ENCODE measurements around the gene KLF7.

KLF7 gene

GRCh38 chr2:207088839-207089238, 76.9 kb downstream of the KLF7 start:
- DNase-seq: no peak

DNA sequence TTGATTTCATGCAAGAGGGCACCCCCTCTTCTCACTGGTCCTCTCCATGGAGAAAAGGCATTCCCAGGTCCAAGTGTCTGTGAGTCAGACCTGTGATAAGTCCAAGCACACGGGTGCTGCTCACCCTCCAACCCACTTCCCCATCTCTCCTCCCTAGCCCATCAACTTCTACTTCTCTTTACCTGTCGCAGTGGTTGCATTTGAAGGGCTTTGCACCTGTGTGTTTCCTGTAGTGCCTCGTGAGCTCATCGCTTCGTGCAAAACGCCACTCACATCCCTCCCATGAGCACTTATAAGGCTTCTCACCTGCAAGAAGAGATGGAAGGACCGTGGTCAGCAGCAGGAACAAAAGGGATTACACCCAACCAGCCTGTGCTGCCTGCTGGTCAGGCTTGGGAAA, 77.5 kb downstream of the KLF7 start:
- DNase-seq: no peak

- no peak for DNase-seq
Observed at GRCh38 chr2:207087046-207087902, 78.5 kb downstream of the KLF7 start.

DNA sequence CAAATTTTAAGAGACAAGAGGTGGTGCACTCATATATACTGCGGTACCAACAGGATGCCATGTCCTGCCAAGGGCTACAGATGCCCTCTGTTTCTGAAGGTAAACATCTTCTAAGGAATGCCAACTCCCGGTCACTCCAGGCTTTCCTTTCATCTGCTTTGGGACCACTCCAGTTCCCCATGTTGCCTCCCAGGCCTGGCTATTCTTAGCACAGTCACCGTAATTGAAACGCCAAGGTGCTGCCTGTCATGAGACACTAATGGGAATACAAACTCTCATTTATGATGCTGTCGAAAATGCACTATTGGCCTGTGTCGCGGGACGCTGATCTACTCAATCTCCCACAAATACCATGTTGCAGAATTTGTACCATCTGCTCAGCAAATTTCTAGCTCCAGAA, 79.6 kb downstream of the KLF7 start:
- DNase-seq: no peak

DNA sequence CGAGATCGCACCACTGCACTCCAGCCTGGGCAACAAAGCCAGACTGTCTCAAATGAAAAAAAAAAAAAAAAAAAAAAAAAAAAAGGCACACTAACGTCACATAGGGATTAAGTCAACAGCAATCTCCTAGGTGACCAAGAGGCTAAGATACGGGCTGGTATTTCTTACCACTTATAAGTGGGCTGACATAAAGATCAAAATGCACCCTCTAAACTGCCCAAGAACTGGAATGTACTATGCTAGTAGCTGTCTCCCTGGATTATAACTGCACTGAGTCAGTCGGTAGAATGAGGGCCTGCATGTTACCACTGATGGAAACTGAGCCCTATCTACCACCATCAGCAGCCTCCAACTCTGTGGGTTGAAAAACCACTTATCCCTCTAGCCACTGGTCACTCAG, 80.6 kb downstream of the KLF7 start:
- no peak for DNase-seq

DNA sequence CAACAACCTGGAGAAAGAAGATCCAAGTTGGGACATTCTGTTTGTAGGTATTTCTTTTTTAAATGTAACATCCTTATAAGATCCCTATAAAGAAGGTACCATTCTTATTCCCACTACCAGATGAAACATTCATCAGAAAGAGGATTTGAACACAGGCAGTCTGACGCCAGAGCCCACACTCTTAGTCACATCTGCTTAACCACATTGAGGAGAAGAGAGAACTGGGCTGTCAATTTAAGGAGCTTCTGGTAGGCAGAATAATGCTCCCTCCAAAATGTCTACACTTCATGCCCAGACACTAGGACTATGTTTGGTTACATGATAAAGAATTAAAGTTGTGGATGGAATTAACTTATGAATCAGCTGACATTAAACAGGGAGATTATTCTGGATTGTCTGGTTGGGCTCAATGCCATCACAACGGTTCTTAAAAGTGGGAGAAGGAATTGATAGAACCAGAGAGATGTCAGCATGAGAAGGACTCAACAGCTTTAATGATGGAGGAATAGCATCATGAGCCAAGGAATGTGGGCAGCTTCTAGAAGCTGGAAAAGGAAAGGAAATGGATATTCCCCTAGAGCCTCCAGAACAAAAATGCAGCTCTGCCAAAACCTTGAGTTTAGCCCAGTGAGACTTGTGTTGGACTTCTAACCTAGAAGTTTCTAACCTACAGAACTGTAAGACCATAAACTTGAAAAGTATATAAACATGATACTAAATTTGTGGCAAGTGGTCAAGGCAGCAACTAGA, 82.2 kb downstream of the KLF7 start:
- no peak for DNase-seq

DNA sequence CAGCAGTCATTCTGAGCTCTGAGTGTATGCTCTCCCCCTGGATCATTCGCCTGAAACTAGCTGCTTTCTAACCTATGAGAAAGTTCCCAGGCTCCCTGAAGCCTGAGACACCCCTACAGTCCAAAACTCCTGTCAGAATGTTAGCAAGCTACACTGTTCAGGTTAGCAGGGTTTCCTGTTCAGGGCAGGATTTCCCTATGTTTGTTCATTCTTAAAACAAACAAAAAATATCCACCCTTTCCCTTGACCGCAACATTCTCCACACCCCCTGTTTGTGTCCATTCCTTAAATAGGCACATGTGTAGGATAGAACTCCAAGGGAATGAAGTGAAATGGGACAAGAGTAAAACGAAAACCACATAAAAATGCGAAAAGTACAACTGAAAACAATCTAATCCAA, 83.1 kb downstream of the KLF7 start:
- no peak for DNase-seq

GRCh38 chr2:207078186-207078798, 87.5 kb downstream of the KLF7 start:
- no peak for DNase-seq

GRCh38 chr2:207077266-207077665, 88.5 kb downstream of the KLF7 start:
- DNase-seq: no peak

DNA sequence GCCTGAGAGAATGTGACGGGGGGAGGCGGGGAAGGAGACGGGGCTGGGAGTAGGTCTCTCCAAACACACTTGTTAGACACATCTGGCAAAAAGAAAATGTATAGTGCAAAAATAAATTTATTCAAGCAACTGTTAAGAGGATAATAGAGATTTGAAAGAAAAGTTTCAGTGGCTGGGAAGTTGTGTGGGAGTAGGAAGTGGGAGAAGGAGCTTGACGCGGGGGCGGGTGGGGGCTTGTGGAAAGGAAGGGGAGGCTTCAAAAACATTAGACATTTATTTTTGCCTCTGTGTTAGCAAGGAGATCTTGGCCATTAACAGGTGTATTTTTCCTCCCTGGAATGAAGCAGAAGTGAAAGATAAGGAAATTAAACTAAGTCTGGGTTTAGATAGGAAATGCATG, 90.3 kb downstream of the KLF7 start:
- no peak for DNase-seq

DNA sequence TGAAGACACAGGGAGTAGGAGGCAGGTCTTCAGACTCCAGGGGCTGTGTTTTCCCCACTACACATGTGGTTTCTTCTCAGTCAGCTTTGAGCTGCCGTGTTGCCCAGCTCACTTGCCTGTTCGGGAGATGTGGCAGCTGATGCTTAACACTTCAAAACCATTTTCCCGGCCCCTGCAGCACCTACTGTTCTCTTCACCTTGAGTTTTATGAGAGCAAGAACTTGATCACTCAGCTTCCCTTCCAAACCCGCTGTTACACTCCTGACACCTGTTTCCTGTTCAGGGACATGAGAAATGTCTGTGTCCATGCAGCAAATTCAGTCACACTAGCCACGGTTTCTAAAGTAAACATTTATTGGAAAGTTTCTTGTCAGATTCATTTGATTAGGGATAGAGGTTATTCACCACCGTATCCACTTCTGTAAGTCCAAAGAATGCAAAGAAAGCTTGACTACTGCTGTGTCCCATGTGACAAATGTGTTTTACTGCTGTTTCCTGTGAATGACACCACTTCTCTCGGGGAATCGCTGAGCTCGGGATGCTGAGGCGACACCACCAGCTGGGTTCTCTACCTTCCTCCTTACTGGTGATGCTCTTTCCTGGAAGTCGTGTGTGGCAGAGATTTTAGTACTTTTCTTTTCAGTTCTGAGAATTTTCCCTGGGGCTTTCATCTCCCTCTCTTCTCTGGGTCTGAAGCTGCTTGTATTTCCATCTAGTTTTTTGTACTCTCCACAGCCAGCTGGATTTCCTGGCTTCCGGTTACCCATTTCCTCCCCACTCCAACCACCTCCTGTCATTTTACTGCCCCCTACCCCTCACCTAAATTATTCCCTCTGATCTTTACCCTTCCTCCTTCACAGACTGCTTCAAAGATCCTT, 91.7 kb downstream of the KLF7 start:
- no peak for DNase-seq

- DNase-seq: no peak
Observed at GRCh38 chr2:207073412-207073800, 92.3 kb downstream of the KLF7 start.

GRCh38 chr2:207072571-207072970, 93.2 kb downstream of the KLF7 start:
- no peak for DNase-seq

GRCh38 chr2:207071820-207072219, 93.9 kb downstream of the KLF7 start:
- no peak for DNase-seq

DNA sequence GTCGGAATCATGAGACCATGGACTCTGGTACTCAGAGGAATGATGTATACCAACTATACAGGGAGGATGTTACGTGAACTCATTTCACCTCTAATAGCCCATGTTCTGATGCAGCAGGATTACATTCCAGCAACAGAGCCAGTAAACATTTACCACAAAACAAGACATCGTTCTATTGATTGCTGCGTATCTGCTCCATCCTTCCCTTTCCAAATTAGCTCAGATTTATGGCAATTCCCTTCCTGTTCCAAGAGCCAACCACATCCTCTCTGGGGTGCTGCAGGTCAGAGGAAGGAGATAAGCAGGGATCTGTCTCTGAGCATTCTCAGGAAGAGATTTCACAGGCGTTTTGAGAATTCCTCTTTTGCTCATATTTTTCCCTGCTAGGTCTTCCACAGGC, 98.3 kb downstream of the KLF7 start:
- no peak for DNase-seq

- no peak for DNase-seq
Observed at GRCh38 chr2:207066791-207067460, 98.8 kb downstream of the KLF7 start.

DNA sequence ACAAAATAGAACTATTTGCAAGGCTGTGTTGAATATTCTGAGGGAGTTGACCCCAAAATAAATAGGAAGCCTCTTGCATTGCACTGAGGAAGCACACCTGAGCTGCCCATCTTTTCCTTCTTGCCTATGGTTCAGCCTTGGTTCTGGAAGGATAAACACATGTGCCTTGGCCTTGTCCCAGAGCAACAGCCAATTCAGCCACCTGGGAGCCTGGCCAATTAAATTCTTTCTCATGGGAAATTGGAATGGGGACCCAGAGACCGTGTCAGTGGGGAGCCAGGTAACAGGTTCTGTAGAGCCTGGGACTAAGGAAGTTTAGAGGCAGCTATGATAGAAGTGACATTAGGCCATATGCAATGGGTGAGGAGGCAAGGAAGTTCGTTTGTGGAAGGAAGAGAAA, 99.6 kb downstream of the KLF7 start:
- DNase-seq: no peak

GRCh38 chr2:207064128-207064690, 101.5 kb downstream of the KLF7 start:
- DNase-seq: no peak

DNA sequence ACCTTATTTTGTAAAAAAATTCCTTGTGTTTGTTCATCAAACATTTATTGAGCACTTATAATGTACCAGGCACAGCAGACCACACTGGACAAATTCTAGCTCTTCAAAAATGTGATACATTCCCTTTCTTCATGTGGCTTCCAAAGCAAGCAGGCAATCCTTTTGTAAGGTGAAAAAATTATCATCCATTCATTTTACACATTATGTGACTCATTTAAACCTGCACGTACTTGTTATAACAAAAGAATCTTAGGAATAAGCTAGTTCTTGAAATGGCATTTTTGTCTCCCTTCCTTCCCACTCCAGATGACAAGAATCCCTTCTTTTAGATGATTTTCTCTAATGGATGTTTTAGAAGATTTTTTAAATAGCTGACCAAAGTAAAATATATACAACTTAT, 104.6 kb downstream of the KLF7 start:
- no peak for DNase-seq

DNA sequence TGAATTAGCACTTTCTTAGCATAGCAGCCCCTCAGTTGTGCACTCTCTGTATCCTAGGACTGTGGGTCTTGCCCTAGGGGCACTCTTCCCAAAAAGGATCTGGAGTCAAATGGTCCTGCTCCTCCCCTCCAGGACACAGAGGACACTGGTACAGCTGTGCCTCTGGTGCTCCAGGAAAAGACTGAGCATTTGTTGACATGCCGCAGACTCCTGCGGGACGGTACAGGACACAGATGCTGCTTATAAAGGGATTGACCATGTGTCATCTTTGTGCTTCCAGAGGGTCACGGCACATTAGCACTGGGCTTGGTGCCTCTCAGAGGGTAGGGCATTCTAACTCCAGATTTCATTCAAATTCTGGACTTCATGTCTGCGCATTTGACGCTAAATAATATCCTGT, 110.5 kb downstream of the KLF7 start:
- DNase-seq: no peak

- DNase-seq: no peak
Observed at GRCh38 chr2:207054521-207054920, 111.2 kb downstream of the KLF7 start.

GRCh38 chr2:207051385-207051965, 114.3 kb downstream of the KLF7 start:
- no peak for DNase-seq
